Transverse colon (tissue), 4 donors: Measurements from ENCODE around the gene WDR7. TPM values are rescaled to one million over a fixed set of nuclear protein-coding genes. Genes with fewer than 3 reads are reported as not detected.

Source experiments
- DNase-seq: peaks from one replicate; pipeline ENCODE4 v3.0.0-alpha.2; 2019
- H3K27ac ChIP-seq, 4 donors: fragments of 200-600 bp; sonication (generic); 2 replicates each; pipeline ENCODE4 v1.5.1; 2016 to 2018; ENCODE audit warnings: inconsistent platforms in 4 of 4
- H3K27me3 ChIP-seq: fragments of 200-600 bp; sonication (generic); 2 replicates; pipeline ENCODE4 v1.5.1; 2017; ENCODE audit warnings: inconsistent platforms
- H3K36me3 ChIP-seq, 4 donors: fragments of 200-600 bp; sonication (generic); 2 replicates each; pipeline ENCODE4 v1.5.1; 2017 to 2019; ENCODE audit warnings: inconsistent platforms in 4 of 4
- H3K4me1 ChIP-seq, 4 donors: fragments of 200-600 bp; sonication (generic); 2 replicates each; pipeline ENCODE4 v1.5.1; 2017 to 2020; ENCODE audit warnings: inconsistent platforms in 4 of 4
- H3K4me3 ChIP-seq, 4 donors: fragments of 200-600 bp; sonication (generic); 1 replicate in 1 of 4; 2 replicates in 3 of 4; pipeline versions ENCODE4 v1.5.1 to v1.6.1; 2017 to 2019; ENCODE audit warnings: inconsistent platforms in 4 of 4
- H3K9me3 ChIP-seq, 2 donors: fragments of 200-600 bp; sonication (generic); 2 replicates each; pipeline ENCODE4 v1.5.1; 2017 to 2019; ENCODE audit warnings: inconsistent platforms in 2 of 2
- EP300 ChIP-seq: sonication (generic); formaldehyde crosslinking; IDR thresholded peaks from one replicate; pipeline ENCODE4 v1.6.1; 2017; ENCODE audit warnings: antibody characterized with exemption, low read depth
- POLR2A ChIP-seq: fragments of 450-650 bp; IDR thresholded peaks from one replicate; pipeline ENCODE4 v1.6.1; 2016; ENCODE audit warnings: antibody characterized with exemption, mild to moderate bottlenecking, moderate library complexity
- POLR2AphosphoS5 ChIP-seq, 3 donors: sonication (generic); formaldehyde crosslinking; IDR thresholded peaks; one replicate each; pipeline ENCODE4 v1.6.1; 2016; ENCODE audit warnings: antibody characterized with exemption in 3 of 3
- WGBS, 2 donors: methylation state at CpG; one replicate each; pipeline ENCODE4 v1.1.5; 2018; ENCODE audit warnings: low coverage in 1 of 2; 5-methylcytosine and 5-hydroxymethylcytosine counted together
- in situ Hi-C, 4 donors: fragments of 200-750 bp; cut with MboI; loops; one replicate each; pipeline versions ENCODE4 v1.15.0 to v1.15.1; 2017; ENCODE audit warnings: low sequenced_read_pairs in 3 of 4, low pct_ligation_motif_present in 1 of 4, low pct_unique_long_range_greater_than_20kb in 1 of 4
- intact Hi-C: fragments of 100-400 bp; cut with DNase I; formaldehyde crosslinking; loops from one replicate; pipeline ENCODE4 v1.15.1; 2023; ENCODE audit warnings: low total_unique reads
- total RNA-seq, 4 donors: library from RNA; depleted of rRNA; stranded (reverse); fragments of >200 nt; gene quantifications; one replicate each; pipeline ENCODE4 v1.1.0, GENCODE V29; 2016
- TF ChIP-seq, protein P1 (sequence below), 5 experiments: fragments of 200-600 bp in 3 of 5; fragments of 450-650 bp in 2 of 5; sonication (generic) in 3 of 5; IDR thresholded peaks; 1 replicate in 2 of 5; 2 replicates in 3 of 5; pipeline ENCODE4 v1.5.1; 2016 to 2017; ENCODE audit warnings: antibody characterized with exemption in 5 of 5, inconsistent platforms in 3 of 5, mild to moderate bottlenecking in 2 of 5, moderate library complexity in 1 of 5

WDR7 gene
- total RNA-seq, 4 donors from 2014 or later, result 14.9 to 37.5 (median 27.9) TPM

DNA sequence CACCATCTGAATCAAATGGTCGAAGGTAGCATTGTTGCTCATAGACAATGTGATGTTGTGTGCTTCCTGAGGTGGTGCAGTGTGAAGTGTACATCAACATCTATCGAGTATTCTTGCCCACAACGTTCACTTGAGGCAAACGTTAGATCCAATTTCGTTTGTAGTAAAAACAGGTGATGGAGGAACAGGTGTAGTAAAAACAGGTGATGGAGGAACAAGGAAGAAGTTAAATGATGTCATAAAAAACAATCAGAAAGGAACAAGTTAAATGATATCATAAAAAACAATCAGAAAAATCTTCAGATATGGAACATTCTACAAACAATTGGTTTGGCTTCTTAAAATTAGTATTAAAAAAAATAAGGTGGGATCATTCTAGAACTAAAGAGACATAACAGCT lies 11.3 kb downstream of the WDR7 start:
- 39 to 41% methylated on average over 5 of the region's 5 CpGs for WGBS, 2 donors
- Histone ChIP-seq H3K4me1 (peaks cover 0 to 32% (median 16%) of the 10 kb centered on the region in 4 donors), H3K9me3 (no peaks in the 10 kb centered on the region), H3K27ac (peak overlapping the region; percentile 17 to 59 (median 44)), H3K4me3 (no peak overlapping the region), H3K27me3 (no peaks in the 10 kb centered on the region), H3K36me3 (no peaks in the 10 kb centered on the region)
- TF ChIP-seq POLR2A (no peak), POLR2AphosphoS5 (IDR thresholded peaks at IDR 0.05) (no peak), EP300 (no peak)
- TF ChIP-seq, protein P1, sequence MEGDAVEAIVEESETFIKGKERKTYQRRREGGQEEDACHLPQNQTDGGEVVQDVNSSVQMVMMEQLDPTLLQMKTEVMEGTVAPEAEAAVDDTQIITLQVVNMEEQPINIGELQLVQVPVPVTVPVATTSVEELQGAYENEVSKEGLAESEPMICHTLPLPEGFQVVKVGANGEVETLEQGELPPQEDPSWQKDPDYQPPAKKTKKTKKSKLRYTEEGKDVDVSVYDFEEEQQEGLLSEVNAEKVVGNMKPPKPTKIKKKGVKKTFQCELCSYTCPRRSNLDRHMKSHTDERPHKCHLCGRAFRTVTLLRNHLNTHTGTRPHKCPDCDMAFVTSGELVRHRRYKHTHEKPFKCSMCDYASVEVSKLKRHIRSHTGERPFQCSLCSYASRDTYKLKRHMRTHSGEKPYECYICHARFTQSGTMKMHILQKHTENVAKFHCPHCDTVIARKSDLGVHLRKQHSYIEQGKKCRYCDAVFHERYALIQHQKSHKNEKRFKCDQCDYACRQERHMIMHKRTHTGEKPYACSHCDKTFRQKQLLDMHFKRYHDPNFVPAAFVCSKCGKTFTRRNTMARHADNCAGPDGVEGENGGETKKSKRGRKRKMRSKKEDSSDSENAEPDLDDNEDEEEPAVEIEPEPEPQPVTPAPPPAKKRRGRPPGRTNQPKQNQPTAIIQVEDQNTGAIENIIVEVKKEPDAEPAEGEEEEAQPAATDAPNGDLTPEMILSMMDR (IDR thresholded peaks at IDR 0.05), result no peak
- DNase-seq, result no peak
- in situ Hi-C loops (no loop called here), intact Hi-C loops (no loop called here)

DNA sequence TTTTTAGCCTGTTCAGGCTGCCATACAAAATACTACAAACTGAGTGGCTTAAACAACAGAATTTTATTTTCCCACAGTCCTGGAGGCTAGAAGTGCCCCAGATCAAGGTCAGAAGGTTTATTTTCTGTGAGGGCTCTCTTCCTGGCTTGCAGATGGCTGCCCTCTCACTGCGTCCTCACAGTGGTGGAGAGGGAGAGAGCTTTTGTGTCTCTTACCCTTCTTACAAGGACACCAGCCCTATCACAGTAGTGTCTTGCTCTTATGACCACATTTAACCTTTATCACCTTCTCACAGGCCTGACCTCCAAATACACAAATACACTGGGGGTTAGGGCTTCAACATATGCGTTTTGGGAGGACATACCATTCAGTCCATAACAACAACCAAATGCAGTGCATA lies 11.7 kb downstream of the WDR7 start:
- 43 to 51% methylated on average over 2 of the region's 2 CpGs for WGBS, 2 donors
- no peak for DNase-seq
- Histone ChIP-seq H3K27ac (peak overlapping the region in 3 of 4 donors; percentile 17 to 59 (median 54)), H3K4me3 (no peak overlapping the region), H3K36me3 (no peaks in the 10 kb centered on the region), H3K4me1 (peaks cover 0 to 32% (median 16%) of the 10 kb centered on the region in 4 donors), H3K9me3 (no peaks in the 10 kb centered on the region), H3K27me3 (no peaks in the 10 kb centered on the region)
- intact Hi-C loops (no loop called here), in situ Hi-C loops (no loop called here)
- TF ChIP-seq POLR2AphosphoS5 (IDR thresholded peaks at IDR 0.05) (no peak), EP300 (no peak), POLR2A (no peak)
- TF ChIP-seq, protein P1 (IDR thresholded peaks at IDR 0.05), result no peak

DNA sequence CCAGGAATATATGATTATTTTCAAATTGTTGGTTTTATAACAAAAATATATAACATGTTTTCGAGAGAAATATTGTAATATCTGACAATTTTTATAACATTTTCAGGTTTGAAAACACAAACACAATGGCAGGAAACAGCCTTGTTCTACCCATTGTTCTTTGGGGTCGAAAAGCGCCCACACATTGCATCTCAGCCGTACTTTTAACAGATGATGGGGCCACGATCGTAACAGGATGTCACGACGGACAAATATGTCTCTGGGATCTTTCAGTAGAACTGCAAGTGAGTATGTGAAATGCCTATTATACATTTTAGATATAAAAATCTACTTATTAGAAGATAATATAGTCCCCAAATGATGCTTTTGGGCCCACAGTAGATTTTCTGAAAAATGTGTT lies 21.2 kb downstream of the WDR7 start:
- no peaks in the 10 kb centered on the region for H3K9me3 ChIP-seq
- intact Hi-C loops (no loop called here), in situ Hi-C loops (no loop called here)
- no peak overlapping the region for H3K4me3 ChIP-seq
- no peaks in the 10 kb centered on the region for H3K36me3 ChIP-seq
- 84 to 91% methylated on average over 7 to 8 of the region's 8 CpGs for WGBS, 2 donors
- no peaks in the 10 kb centered on the region for H3K27me3 ChIP-seq
- TF ChIP-seq, protein P1 (IDR thresholded peaks at IDR 0.05), result no peak
- TF ChIP-seq POLR2AphosphoS5 (IDR thresholded peaks at IDR 0.05) (no peak), POLR2A (no peak), EP300 (no peak)
- no peak for DNase-seq
- H3K27ac ChIP-seq, result no peak overlapping the region
- H3K4me1 ChIP-seq, result peaks cover 0 to 6% (median 0%) of the 10 kb centered on the region in 4 donors

DNA sequence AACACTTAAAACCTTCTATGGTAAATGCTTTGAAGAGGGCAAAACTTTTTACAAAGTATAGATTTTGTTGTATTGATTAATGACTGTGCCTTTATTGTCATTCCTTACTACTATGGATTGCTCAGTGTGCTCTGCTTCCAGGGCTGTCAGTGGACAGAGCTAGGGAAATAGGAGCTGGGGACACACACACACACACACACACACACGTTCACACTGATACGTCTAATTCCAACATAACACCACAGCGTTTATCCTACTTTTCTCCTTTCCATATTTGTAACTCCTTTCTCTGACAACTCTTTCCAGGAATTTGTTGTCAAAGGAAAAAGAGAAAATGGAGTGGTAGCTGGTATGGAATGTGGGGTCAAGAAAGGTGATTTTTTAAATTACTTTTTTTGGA lies 21.8 kb downstream of the WDR7 start:
- in situ Hi-C loops, result no loop called here
- no peak for TF ChIP-seq POLR2A
- TF ChIP-seq, protein P1 (IDR thresholded peaks at IDR 0.05), result no peak
- no peak for TF ChIP-seq EP300
- no peak for TF ChIP-seq POLR2AphosphoS5 (IDR thresholded peaks at IDR 0.05)
- Histone ChIP-seq H3K36me3 (no peaks in the 10 kb centered on the region), H3K4me3 (no peak overlapping the region), H3K4me1 (peaks cover 0 to 6% (median 0%) of the 10 kb centered on the region in 4 donors), H3K27me3 (no peaks in the 10 kb centered on the region), H3K27ac (no peak overlapping the region), H3K9me3 (no peaks in the 10 kb centered on the region)
- DNase-seq, result no peak
- intact Hi-C loops, result no loop called here
- WGBS, 2 donors, result 65 to 87% methylated on average over 3 of the region's 3 CpGs
